Common myeloid progenitor, CD34-positive (primary cell): ENCODE data around the gene TTC33.
"Not testable (repeated sequence)": the region's sequence is repeated elsewhere in the genome, so short reads cannot be mapped to it uniquely, and the experiment has no call there.

Experiments used
- CTCF ChIA-PET: fragments of 350-600 bp; sonication (Branson Sonifier 250); formaldehyde crosslinking; loops from one replicate; lab custom pipeline; 2021; ENCODE audit warnings: antibody characterized with exemption; lab: Charles Lee
- POLR2A ChIA-PET: fragments of 350-600 bp; sonication (Branson Sonifier 250); formaldehyde crosslinking; loops from one replicate; lab custom pipeline; 2021; ENCODE audit warnings: antibody characterized with exemption; lab: Charles Lee
- DNase-seq, 3 donors: peaks; one replicate each; pipeline versions ENCODE4 v3.0.0 to v3.0.0-alpha.2; 2013
- H3K27ac ChIP-seq, 2 experiments: 1 replicate in 1 of 2; 2 replicates in 1 of 2; pipeline ENCODE4 v1.7.0; 2013; ENCODE audit warnings: inconsistent platforms in 2 of 2, low read length in 2 of 2, mild to moderate bottlenecking in 2 of 2, low read depth in 1 of 2, moderate library complexity in 1 of 2; ENCODE audit not compliant: severe bottlenecking in 2 of 2, insufficient read depth in 1 of 2, poor library complexity in 1 of 2
- H3K27me3 ChIP-seq, 5 experiments: replicated peaks in 2 of 5; 1 replicate in 3 of 5; 2 replicates in 2 of 5; pipeline versions ENCODE4 v1.6.1 to v1.7.0; 2013; ENCODE audit warnings: low read length in 4 of 5, mild to moderate bottlenecking in 2 of 5, moderate library complexity in 2 of 5, inconsistent platforms in 1 of 5; ENCODE audit not compliant: insufficient read depth in 5 of 5, control insufficient read depth in 4 of 5
- H3K36me3 ChIP-seq, 4 experiments: 1 replicate in 2 of 4; 2 replicates in 2 of 4; pipeline versions ENCODE4 v1.6.1 to v1.7.0; 2013; ENCODE audit warnings: low read length in 3 of 4, control low read depth in 1 of 4, mild to moderate bottlenecking in 1 of 4; ENCODE audit not compliant: control insufficient read depth in 4 of 4, insufficient read depth in 4 of 4
- H3K4me1 ChIP-seq, 4 experiments: 1 replicate in 3 of 4; 2 replicates in 1 of 4; pipeline versions ENCODE4 v1.6.1 to v1.7.1; 2013; ENCODE audit warnings: low read length in 3 of 4, mild to moderate bottlenecking in 3 of 4, control low read depth in 1 of 4, inconsistent platforms in 1 of 4, moderate library complexity in 1 of 4; ENCODE audit not compliant: control insufficient read depth in 4 of 4, insufficient read depth in 4 of 4; ENCODE audit errors: control extremely low read depth in 1 of 4
- H3K4me3 ChIP-seq, 7 experiments: 1 replicate in 4 of 7; 2 replicates in 3 of 7; pipeline versions ENCODE4 v1.5.1 to v1.7.0; 2013; ENCODE audit warnings: mild to moderate bottlenecking in 7 of 7, low read length in 6 of 7, moderate library complexity in 6 of 7, inconsistent platforms in 2 of 7, low read depth in 2 of 7, control low read depth in 1 of 7; ENCODE audit not compliant: insufficient read depth in 4 of 7, control insufficient read depth in 1 of 7; ENCODE audit errors: extremely low read depth in 1 of 7
- H3K9me3 ChIP-seq, 5 experiments: 1 replicate in 4 of 5; 2 replicates in 1 of 5; pipeline versions ENCODE4 v1.6.1 to v1.7.1; 2013; ENCODE audit warnings: low read length in 4 of 5, mild to moderate bottlenecking in 2 of 5, inconsistent platforms in 1 of 5, low read depth in 1 of 5, moderate library complexity in 1 of 5; ENCODE audit not compliant: control insufficient read depth in 4 of 5, insufficient read depth in 2 of 5; ENCODE audit errors: control extremely low read depth in 1 of 5
- WGBS: methylation state at CpG from one replicate; pipeline ENCODE4 v1.1.5; 2013; ENCODE audit not compliant: insufficient coverage; 5-methylcytosine and 5-hydroxymethylcytosine counted together

The TTC33 gene

DNA sequence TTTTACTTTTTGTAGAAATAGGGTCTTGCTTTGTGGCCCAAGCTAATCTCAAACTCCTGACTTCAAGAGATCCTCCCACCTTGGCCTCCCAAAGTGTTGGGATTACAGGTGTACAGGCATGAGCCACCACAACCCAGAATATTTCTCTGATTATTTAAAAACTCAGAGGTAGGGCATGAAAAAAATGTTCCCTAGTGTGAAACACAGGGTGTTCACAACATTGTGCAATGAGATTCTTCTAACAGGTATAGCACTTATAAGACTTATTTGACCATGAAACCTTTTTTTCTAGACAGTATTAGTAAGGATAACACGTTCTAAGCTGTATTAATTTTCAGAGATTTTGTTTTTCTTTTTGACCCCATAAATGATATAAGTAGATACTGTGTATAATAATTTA, 89.1 kb downstream of the TTC33 start:
- H3K27me3 ChIP-seq, result no peaks in the 10 kb centered on the region
- CTCF ChIA-PET, result interaction anchor here (1.9 kb wide), 1 partner anchor 15 kb away, joined by 5 read pairs; no protein-coding TSS in a partner anchor
- POLR2A ChIA-PET, result interaction anchor here (1.5 kb wide), 1 partner anchor 11 kb away, joined by 3 read pairs; no protein-coding TSS in a partner anchor
- H3K4me1 ChIP-seq, result peaks cover 13 to 31% (median 20%) of the 10 kb centered on the region in 4 experiments
- no peaks in the 10 kb centered on the region for H3K9me3 ChIP-seq
- H3K36me3 ChIP-seq, result no peaks in the 10 kb centered on the region
- no peak for DNase-seq
- H3K4me3 ChIP-seq, result no peak overlapping the region
- no peak overlapping the region for H3K27ac ChIP-seq
- no CpG with 5 or more reads among the region's 1 CpG for WGBS

DNA sequence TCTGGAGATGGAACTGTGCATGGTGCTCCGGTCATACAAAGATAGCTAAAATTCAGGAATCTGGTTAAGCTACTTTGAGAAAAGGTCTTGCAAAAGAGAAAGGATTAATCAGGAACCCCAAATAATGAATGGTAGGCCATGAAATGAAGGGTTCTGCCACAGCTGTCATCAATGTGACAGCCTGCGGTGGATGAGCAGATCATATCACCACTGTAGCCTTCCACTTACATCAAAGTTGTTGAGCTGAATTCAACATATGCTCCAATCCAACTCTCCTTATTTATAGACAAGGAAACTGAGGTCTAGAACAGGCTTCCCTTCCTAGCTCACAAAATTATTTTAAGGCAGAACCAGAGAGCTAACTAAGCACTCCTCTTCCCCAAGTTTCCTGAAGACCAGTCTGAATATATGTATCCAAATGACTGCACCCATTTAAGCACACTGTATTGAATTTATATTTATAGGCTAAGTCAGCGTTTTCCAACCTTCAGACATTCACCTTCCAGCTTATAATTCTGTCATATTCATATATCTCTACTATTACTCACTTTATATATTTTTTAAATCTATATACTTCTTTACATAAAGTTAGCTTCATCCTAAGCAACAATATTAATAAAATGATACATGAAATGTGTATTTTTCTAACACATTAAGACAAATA, 90.0 kb downstream of the TTC33 start:
- 93% methylated on average over 2 of the region's 3 CpGs for WGBS
- no peak overlapping the region for H3K27ac ChIP-seq
- ChIA-PET CTCF (interaction anchor here (0.6 to 1.9 kb wide), 3 partner anchors 8 to 21 kb away, joined by 3 to 5 read pairs (median 3); no protein-coding TSS in a partner anchor), POLR2A (interaction anchor here (1.5 kb wide), 1 partner anchor 12 kb away, joined by 3 read pairs; no protein-coding TSS in a partner anchor)
- DNase-seq, result no peak
- no peak overlapping the region for H3K4me3 ChIP-seq
- no peaks in the 10 kb centered on the region for H3K36me3 ChIP-seq
- H3K27me3 ChIP-seq, result no peaks in the 10 kb centered on the region
- H3K9me3 ChIP-seq, result no peaks in the 10 kb centered on the region
- H3K4me1 ChIP-seq, result peaks cover 12 to 23% (median 16%) of the 10 kb centered on the region in 4 experiments

DNA sequence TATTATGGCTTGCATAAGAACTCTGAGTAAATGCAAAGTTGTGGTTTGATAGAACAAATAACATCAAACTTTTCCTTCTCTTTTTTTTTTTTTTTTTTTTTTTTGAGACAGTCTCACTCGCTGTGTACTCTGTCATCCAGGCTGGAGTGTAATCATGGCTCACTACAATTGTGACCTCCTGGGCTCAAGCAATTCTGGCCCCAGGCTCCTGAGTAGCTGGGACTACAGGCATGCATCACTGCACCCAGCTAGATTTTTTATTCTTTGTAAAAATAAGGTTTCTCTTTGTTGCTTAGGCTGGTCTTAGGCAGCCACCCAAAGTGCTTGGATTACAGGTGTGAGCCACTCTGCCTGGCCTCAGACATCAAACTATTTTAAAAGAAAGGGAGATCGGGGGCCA, 95.0 kb downstream of the TTC33 start:
- Histone ChIP-seq H3K36me3 (no peaks in the 10 kb centered on the region), H3K27ac (no peak overlapping the region), H3K27me3 (no peaks in the 10 kb centered on the region), H3K9me3 (no peaks in the 10 kb centered on the region), H3K4me3 (no peak overlapping the region), H3K4me1 (peaks cover 0 to 2% (median 0%) of the 10 kb centered on the region in 4 experiments)
- ChIA-PET CTCF (interaction anchor here (1.2 to 1.8 kb wide), 2 partner anchors 8 to 10 kb away, joined by 3 to 6 read pairs; no protein-coding TSS in a partner anchor), POLR2A (no interaction called here)
- no peak for DNase-seq
- no CpG with 5 or more reads among the region's 2 CpGs for WGBS

- H3K27ac ChIP-seq, result no peak overlapping the region
- no peaks in the 10 kb centered on the region for H3K27me3 ChIP-seq
- CTCF ChIA-PET, result interaction anchor here (1.0 kb wide), 2 partner anchors 9 to 13 kb away, joined by 3 read pairs; no protein-coding TSS in a partner anchor
- H3K36me3 ChIP-seq, result no peaks in the 10 kb centered on the region
- peak in 1 of 3 donors; percentile 19 for DNase-seq
- H3K4me3 ChIP-seq, result no peak overlapping the region
- H3K9me3 ChIP-seq, result no peaks in the 10 kb centered on the region
- POLR2A ChIA-PET, result no interaction called here
- peaks cover 6 to 30% (median 22%) of the 10 kb centered on the region in 4 experiments for H3K4me1 ChIP-seq
These were observed 99.0 kb downstream of the TTC33 start for GRCh38 chr5:40656766-40657165.

- H3K4me3 ChIP-seq, DNase-seq, H3K27ac ChIP-seq, H3K36me3 ChIP-seq, H3K27me3 ChIP-seq, H3K9me3 ChIP-seq, POLR2A ChIA-PET: not testable (repeated sequence)
- CTCF ChIA-PET, result interaction anchor here (1.5 to 2.1 kb wide), 2 partner anchors 12 to 24 kb away, joined by 4 to 6 read pairs; partner anchors contain the start of gene PTGER4
- peaks cover 6 to 30% (median 22%) of the 10 kb centered on the region in 4 experiments for H3K4me1 ChIP-seq
These were observed 99.7 kb downstream of the TTC33 start for GRCh38 chr5:40656091-40656490.

- POLR2A ChIA-PET, result interaction anchor here (0.6 kb wide), 1 partner anchor 32 kb away, joined by 3 read pairs; no protein-coding TSS in a partner anchor
These were observed 100.6 kb downstream of the TTC33 start for GRCh38 chr5:40655138-40655537.

More at GRCh38 chr5:40655138-40655537, 100.6 kb downstream of the TTC33 start:
- CTCF ChIA-PET, result interaction anchor here (1.5 to 2.1 kb wide), 2 partner anchors 13 to 25 kb away, joined by 4 to 6 read pairs; partner anchors contain the start of gene PTGER4
- peak in 2 of 3 donors; percentile 62 to 63 for DNase-seq
- H3K4me3 ChIP-seq, result no peak overlapping the region
- peaks cover 6 to 30% (median 22%) of the 10 kb centered on the region in 4 experiments for H3K4me1 ChIP-seq
- H3K27ac ChIP-seq, result no peak overlapping the region
- no peaks in the 10 kb centered on the region for H3K9me3 ChIP-seq
- no peaks in the 10 kb centered on the region for H3K27me3 ChIP-seq
- WGBS, result no CpG with 5 or more reads among the region's 2 CpGs
- no peaks in the 10 kb centered on the region for H3K36me3 ChIP-seq
